ENCODE results near the gene RGS7.
"Not testable (repeated sequence)": the region's sequence is repeated elsewhere in the genome, so short reads cannot be mapped to it uniquely, and the experiment has no call there.

The RGS7 gene

DNA sequence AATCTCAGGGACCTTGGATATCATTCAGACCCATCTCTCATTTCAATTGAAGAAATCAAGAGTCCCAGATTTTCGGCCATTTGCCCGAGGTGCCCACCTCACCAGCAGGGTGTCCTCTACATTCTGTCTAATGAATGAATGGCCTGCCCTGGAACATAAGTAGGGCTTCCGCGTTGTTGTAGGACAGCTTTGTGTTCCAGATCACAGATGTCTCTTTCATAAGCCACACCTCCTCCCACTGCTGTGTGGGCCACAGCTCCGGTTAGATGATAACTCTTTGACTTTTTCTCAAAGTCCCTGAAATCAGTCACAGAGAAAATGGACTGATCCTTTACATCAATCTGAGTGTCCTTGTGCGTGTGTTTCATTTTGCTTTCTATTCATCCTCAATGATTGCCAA, 144.4 kb downstream of the RGS7 start:
- DNase-seq (ENCODE audit: low read depth in 2 of 2): no peak

DNA sequence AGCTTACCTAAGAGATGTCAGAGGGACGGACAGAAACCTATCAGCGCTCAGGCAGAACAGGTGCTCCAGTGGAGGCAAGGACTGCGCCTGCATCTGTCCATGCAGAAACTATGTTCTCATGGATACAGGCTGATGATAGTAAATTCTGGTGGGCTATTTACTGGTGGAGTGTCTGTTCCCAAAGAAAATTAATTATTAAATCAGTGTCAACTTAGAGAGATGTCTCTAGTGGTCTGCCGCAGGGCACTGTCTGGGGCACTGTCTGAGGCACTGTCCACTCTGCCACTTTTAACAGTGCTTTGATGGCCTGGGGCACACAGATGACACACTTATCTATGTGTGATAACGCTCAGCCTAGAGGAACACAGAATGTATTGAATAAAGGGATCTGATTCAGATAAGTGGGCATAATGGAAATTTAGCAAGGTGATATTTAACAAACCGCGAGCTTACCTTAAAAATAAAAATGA, 148.1 kb downstream of the RGS7 start:
- DNase-seq (ENCODE audit: low read depth in 2 of 2): no peak

DNA sequence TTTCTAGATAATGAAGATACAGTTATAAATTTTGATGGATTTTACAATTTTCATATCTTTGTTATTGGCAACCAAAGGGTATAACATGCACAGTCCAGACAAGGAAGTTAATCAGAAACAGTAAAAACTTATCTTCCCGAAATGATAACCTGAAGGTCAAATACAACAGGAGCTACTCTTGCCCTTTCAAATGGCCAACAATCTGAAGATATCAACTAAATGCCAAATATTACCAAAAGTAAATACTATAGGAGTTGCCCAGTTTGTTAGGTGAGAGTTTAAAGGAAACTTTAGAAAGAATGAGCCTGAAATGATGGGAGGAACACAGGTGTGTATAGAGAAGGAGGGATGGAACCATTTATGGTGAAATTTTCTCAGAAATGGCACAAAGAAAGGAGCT, 153.2 kb downstream of the RGS7 start:
- DNase-seq (ENCODE audit: low read depth in 2 of 2): no peak

DNA sequence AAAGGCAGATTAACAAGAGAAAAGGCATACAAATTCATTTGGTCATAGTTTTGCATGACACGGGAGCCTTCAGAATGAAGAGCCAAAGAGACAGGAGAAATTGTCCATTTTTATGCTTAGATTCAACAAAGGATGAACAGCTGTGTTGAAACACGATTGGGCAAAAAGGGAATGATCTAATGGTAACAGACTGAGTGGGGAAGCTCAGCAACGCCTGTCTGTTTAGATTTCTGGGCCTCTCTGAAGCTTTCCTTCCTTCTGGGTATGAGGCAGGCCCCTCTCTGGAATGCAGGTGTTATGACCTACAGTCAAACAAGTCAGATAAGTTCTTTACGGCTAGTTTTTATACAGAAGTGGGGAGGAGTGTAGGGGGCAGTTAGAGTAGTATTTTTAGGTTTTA, 154.6 kb downstream of the RGS7 start:
- DNase-seq (ENCODE audit: low read depth in 2 of 2): no peak

DNA sequence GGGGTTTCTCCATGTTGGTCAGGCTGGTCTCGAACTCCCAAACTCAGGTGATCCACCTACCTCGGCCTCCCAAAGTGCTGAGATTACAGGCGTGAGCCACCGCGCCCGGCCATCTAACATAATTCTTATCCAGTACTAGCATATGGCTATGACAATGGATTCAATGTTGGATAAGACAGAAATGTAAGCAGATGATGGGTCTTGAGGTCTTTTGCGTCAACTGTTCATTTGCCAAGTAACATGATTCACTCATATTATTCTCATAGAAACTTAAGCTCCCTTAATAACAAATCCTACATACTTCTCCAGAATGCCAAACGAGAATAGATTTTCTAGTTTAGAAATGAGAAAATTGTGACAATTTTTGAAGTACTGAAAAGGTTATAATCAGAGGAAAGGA, 170.3 kb downstream of the RGS7 start:
- no peak for DNase-seq (ENCODE audit: low read depth in 2 of 2)

DNA sequence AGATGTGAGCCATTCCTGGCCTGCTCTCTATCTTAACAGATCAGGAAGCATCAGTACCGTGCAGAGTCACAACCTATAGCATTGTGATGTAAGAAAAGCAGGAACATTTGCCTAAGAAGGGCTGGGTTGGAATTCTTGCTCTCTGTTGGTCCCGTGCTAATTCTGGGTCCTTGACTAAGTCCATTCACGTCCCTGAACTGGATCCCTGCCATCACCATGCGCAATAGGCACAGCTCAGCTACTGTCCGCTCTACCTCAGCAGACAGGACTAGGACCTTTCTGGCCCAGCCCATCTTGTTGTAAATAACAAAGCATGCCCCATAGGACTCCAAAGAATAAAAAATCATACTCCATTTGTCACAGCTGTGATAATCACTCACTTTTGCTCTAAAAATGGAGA, 175.0 kb downstream of the RGS7 start:
- DNase-seq (ENCODE audit: low read depth in 2 of 2): no peak

DNA sequence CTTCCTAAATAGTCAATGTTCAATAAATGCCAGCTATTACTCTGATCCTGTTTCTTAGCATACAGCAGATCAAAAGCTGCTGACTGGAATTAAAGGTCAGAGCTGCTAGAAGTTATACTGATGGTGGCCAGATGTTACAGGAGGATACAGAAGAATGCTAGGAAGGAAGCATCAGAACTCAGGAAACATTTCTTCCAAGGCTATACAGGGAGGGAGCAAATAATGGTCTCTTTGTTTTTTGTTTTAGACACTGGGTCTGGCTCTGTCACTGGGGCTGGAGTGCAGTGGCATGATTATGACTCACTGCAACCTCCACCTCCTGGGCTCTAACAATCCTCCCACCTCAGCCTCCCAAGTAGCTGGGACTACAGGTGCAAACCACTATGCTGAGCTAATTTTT, 175.5 kb downstream of the RGS7 start:
- no peak for DNase-seq (ENCODE audit: low read depth in 2 of 2)

DNA sequence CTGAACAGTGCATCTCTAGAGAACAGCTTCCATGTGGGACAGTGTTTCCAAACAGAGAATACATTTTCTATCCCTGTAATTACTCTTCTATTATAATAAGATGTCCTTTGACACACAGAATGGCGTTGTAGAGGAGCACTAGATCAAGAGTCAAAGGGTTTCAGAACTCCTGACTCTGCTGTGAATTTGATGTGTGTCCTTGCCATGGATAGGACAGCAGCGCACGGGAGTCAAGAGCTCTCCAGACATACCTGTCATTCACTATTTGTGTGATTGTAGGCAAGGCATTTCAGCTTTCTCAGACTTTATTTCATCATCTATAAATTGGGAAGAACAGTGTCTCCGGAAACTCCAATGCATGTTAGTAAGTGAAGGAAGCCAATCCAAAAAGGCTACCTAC, 176.4 kb downstream of the RGS7 start:
- DNase-seq (ENCODE audit: low read depth in 2 of 2): no peak

DNA sequence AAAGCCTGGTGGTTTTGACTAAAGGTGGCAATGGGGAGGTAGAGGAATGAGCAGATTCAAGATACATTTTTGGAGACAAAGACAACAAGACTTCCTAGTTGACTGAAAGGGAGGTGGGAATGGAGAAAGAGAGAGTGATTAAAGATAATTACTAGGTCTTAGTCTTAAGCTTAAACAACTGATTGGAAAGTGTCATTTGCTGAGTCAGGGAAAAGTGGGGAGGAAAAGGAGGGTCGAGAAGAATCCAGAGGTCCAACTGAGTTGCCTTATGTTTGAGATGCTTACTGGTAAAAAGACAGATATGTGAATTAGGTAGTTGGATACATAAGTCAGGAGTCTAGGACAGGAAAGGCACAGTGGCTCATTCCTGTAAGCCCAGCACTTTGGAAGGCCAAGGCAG, 179.3 kb downstream of the RGS7 start:
- no peak for DNase-seq (ENCODE audit: low read depth in 2 of 2)

DNA sequence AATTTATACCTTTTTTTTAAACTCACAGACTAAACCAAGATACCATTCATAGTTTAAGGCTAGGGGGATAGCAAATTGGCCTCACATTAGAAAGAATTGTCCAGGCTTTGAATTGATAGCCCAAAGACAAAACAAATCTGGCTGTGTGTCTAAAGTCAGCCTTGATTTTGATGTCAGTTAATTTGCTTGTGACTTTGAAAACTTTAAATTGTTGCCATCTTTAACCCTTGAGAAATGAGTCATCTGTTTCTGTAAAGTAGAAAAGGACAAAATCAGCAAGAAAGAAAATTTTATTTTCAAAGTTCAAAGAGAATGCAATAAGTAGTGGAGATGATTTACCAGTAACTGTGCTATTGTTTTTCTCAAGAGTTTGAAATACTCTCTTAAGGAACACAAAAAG, 184.5 kb downstream of the RGS7 start:
- no peak for DNase-seq (ENCODE audit: low read depth in 2 of 2)

DNA sequence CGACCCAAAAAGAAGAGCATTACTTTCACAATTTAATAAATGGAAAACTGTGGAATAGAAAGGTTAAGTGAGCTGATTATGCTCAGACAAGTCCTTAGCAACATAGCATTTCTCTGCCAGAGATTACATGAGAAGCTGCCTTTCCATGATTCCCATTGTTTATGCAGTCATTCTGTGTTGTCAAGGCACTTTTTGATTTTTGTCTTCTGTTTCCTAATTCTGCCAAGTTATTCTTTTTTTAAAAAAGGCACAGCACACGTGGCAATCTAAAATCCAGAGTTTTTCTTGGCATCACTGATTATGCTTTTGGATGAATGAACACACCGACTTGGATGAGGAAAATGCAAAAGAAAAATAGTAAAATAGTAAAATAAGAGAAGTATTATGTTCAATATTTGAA, 185.0 kb downstream of the RGS7 start:
- DNase-seq (ENCODE audit: low read depth in 2 of 2): no peak

DNA sequence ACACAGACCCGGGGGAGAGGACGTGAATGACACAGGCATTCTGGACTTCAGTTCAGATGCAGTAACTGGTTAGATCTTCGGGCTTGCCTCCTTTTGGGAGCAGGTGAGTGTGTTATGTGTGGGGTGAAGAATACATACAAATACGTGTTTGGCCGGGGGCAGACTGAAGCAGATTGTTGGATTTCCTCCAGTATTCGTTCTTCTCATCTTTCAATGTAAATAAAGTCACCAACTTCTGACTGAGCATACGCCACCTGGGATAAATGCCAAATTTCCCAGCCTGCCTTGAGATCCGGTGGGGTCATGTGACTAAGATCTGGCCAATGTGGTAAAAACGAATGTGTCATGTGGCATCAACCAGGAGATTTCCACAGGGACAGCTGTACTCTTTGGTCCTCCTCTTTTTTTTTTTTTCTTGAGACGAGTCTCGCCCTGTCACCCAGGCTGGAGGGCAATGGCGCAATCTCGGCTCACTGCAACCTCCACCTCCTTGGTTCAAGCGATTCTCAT, 189.8 kb downstream of the RGS7 start:
- DNase-seq (ENCODE audit: low read depth in 2 of 2): no peak

DNA sequence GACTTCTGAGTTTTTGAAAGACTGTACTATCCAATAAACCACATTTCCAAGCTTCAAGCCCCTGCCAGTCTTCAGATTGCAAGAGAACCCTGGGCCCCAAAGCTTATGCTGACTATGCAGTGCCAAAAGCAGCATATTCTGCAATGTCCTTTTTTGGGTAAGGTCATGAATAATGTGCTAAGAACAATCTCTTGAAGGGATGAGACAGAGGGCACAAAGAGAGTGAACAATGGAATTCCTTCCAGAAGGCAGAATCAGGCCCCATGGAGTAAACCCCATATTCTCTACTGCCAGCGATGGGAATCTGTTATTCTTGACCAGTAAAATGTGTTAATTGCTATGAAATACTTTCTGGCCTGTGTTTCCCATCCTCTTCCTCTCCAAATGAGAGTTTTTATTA, 190.4 kb downstream of the RGS7 start:
- DNase-seq (ENCODE audit: low read depth in 2 of 2): no peak

DNA sequence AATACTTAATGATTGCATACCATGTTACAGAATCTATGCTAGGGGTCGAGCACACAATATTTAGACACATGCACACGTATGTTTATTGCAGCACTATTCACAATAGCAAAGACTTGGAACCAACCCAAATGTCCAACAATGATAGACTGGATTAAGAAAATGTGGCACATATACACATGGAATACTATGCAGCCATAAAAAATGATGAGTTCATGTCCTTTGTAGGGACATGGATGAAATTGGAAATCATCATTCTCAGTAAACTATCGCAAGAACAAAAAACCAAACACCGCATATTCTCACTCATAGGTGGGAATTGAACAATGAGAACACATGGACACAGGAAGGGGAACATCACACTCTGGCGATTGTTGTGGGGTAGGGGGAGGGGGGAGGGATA, 191.7 kb downstream of the RGS7 start:
- not testable (repeated sequence) for DNase-seq (ENCODE audit: low read depth in 2 of 2)

DNA sequence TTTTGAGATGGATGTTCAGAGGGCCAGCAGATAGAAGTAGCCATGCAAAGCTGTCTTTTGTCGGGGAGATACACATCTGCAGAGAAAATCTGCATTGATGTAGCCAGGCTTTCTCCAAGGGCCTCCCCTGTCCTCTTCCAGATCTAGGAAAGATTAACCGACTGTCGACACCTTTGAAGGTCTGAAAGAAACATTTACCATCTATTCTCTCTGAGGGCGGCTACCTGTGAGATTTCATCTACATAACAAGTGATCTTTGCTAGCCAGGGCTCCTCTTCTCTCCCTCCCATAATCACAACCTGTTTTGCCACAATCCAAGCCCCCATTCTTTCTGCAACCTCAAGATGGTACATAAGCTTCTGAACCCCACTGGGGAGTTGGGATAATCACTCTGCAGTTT, 193.6 kb downstream of the RGS7 start:
- no peak for DNase-seq (ENCODE audit: low read depth in 2 of 2)

DNA sequence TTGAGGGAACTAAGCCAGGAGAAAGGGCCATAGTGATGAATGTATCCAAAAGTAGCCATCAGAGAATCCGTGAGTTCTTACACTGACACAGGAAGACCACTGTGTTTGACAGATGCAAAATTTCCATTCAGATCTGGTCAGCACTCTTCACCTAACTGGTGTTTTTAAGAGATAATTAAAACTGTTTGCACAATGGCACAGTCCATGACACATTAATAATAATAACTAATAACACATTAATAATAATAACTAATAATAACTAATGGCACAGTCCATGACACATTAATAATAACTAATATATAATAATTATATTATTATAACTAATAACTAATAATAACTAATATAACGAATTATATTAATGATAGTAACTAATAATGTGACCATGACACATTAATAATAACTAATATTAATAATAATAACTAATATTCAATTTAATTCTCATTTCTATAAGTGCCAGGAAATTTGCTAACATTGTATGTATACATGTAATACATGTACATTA, 195.8 kb downstream of the RGS7 start:
- no peak for DNase-seq (ENCODE audit: low read depth in 2 of 2)

DNA sequence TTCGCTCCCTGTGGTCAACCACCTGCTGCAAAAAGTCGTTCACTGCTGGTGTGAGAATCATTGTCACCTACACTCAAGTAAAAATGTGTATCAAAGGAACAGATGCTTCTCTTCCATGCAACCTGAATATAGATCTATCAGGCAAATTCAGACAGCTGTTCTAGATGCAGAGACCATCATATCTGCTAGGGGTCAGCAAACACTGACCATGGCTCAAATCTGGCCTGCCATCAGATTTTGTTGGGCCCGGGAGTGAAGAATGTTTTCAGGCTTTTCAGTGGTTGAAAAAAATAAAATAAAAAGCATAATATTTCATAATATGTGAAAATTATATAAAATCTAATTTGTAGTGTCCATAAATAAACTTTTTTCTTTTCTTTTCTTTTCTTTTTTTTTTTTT, 199.6 kb downstream of the RGS7 start:
- DNase-seq (ENCODE audit: low read depth in 2 of 2): no peak

DNA sequence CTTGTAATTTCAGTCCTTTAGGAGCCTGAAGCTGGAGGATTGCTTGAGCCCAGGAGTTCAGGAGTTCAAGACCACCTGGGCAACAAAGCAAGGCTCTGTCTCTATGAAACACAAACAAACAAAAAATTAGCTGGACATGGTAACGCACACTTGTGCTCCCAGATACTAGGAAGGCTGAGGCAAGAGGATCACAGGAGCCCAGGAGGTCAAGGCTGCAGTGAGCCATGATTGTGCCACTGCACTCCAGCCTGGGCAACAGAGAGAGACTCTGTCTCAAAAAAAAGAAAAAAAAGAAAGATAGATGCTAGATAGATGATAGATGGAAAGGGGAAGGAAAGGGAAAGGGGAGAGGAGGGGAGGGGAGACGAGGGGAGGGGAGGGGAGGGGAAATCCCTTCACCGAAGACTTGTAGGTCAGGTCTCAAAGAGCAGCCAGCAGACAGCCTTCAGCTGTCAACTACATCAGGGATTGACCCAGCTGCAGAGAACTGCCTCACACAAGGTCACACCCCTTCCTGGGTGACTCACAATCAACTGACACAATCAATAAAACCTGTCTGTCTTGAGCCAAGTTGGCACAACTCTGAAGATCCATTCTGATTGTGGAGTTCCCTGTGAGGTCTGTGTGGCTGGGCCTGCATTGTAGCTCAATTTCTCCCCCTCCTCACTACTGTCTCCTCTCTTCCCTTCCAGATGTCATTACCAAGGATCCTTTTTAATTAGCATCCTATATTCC, 200.6 kb downstream of the RGS7 start:
- DNase-seq (ENCODE audit: low read depth in 2 of 2): no peak

DNA sequence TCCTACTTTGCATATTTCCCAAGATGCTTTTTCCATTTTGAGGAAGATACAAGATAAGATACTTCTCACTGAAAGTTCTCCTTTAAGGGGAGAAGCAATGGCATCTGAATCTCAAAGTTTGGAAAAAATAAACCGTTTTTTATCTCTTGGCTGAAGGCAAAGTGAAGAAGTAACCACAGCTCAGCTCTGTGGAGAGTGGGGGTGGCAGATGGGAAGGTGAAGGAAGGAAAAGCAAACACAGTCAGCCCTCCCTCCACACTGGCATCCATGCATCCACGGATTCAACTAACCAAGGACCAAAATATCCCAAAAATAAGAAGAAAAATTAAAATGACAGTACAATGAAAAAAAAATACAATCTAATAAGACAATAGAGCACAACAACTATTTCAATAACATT, 211.1 kb downstream of the RGS7 start:
- DNase-seq (ENCODE audit: low read depth in 2 of 2): no peak

DNA sequence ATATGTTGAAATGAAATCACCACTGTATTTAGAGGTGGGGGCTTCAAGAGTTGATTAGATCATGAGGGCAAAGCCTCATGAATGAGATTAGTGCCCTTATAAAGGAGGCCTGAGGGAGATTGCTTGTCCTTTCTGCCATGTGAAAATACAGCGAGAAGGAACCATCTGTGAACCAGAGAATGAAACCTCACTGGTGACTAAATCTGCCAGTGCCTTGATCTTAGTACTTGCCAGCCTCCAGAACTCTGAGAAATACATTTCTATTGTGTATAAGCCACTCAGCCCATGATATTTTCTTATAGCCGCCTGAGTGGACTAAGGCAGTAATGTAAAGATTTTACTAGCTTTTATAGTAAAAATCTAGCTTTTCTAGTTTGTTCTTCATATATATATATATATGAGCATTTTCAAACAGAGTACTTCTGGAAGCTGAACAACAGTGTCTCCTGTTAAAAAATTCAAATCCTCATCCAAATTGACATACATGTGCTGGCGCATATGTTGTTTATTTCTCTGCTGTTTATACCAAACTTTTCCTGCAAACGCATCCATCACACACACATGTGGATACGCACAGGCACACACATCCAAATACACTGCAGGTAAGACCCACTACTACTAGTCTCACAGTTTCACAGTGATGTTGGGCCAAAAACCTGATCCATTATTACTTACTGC, 213.1 kb downstream of the RGS7 start:
- no peak for DNase-seq (ENCODE audit: low read depth in 2 of 2)

DNA sequence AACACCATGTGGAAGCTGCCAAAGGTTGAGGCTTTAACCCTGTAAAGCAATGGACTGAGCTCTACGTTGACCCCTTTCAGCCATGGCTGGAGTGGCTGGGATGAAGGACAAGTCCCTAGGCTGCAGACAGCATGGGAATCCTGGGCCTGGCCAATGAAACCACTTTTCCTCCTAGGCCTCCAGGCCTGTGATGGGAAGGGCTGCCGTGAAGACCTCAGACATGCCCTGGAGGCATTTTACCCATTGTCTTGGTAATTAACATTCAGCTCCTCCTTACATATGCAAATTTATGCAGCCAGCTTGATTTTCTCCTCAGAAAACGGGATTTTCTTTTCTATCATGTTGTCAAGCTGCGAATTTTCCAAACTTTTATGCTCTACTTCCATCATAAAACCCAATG, 214.5 kb downstream of the RGS7 start:
- no peak for DNase-seq (ENCODE audit: low read depth in 2 of 2)

DNA sequence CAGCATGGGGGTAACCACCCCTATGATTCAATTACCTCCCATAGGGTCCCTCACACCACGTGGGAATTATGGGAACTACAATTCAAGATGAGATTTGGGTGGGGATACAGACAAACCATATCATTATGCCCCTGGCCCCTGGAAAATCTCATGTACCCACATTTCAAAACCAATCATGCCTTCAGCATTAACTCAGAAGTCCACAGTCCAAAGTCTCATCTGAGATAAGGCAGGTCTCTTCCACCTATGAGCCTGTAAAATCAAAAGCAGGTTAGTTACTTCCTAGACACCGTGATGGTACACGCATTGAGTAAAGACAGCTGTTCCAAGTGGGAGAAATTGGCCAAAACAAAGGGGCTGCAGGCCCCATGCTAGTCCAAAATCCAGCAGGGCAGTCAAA, 215.4 kb downstream of the RGS7 start:
- not testable (repeated sequence) for DNase-seq (ENCODE audit: low read depth in 2 of 2)

DNA sequence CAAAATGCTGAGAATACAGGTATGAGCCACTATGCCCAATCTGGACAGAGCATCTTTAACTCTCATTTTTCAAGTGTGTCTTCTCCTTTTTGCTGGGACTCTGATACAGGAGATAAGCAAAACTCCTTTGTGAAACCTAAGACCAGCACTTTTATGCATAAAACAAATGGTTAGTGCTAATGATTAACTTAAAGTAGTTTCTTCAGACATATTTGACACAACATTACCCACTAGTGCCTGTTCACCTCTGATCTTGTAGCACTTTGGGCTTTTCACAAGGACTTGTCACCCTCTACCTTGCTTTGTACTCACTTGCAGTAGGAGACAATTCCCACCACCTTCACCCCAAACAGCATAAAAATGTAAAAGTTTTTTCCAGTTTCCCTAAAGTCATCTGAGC, 216.3 kb downstream of the RGS7 start:
- no peak for DNase-seq (ENCODE audit: low read depth in 2 of 2)

All from stimulated activated CD8-positive, alpha-beta memory T cell treated with anti-CD3 and anti-CD28 coated beads, Interleukin-2, amount 100 ng/mL, for 48 hours (primary cell).